Type B pancreatic cell (in vitro differentiated cells): ENCODE measurements around the gene SMG6. TPM values are rescaled to one million over a fixed set of nuclear protein-coding genes. Genes with fewer than 3 reads are reported as not detected.
"Not testable (repeated sequence)": the region's sequence is repeated elsewhere in the genome, so short reads cannot be mapped to it uniquely, and the experiment has no call there.

ENCODE experiments used
- DNase-seq: peaks from one replicate; pipeline ENCODE4 v3.0.0; 2021; ENCODE audit warnings: mixed read lengths; ENCODE audit not compliant: unreplicated experiment; ENCODE audit errors: extremely low spot score
- H3K27ac Mint-ChIP-seq: 2 replicates; pipeline ENCODE4 v1.8.0; 2021; ENCODE audit warnings: mild to moderate bottlenecking, mixed read lengths
- H3K27me3 Mint-ChIP-seq: 2 replicates; pipeline ENCODE4 v1.8.0; 2021; ENCODE audit warnings: mixed read lengths
- H3K36me3 Mint-ChIP-seq: 2 replicates; pipeline ENCODE4 v1.8.0; 2021; ENCODE audit warnings: mixed read lengths
- H3K4me1 Mint-ChIP-seq: one replicate; pipeline ENCODE4 v1.8.0; 2021; ENCODE audit warnings: mixed read lengths; ENCODE audit not compliant: unreplicated experiment
- H3K4me3 Mint-ChIP-seq: 2 replicates; pipeline ENCODE4 v1.8.0; 2021; ENCODE audit warnings: mild to moderate bottlenecking, mixed read lengths
- H3K9me3 Mint-ChIP-seq: 2 replicates; pipeline ENCODE4 v1.8.0; 2021; ENCODE audit warnings: mixed read lengths
- CTCF ChIP-seq: fragments of 200-600 bp; sonication (generic); conservative IDR thresholded peaks from 2 replicates; pipeline ENCODE4 v1.5.0; 2021; ENCODE audit warnings: antibody characterized with exemption, mild to moderate bottlenecking
- total RNA-seq: library from RNA; stranded (reverse); gene quantifications from 2 replicates; pipeline ENCODE4 v1.2.1, GENCODE V29; 2021; ENCODE audit warnings: low replicate concordance

The SMG6 gene
- total RNA-seq, 1 donor from 2014 or later: 39.0 TPM

- peaks cover 9% of the 10 kb centered on the region for H3K4me1 Mint-ChIP-seq
- peaks cover 14% of the 10 kb centered on the region for H3K36me3 Mint-ChIP-seq
- H3K27me3 Mint-ChIP-seq: no peaks in the 10 kb centered on the region
- no peak overlapping the region for H3K4me3 Mint-ChIP-seq
- no peak for DNase-seq
- H3K27ac Mint-ChIP-seq: no peak overlapping the region
- H3K9me3 Mint-ChIP-seq: no peaks in the 10 kb centered on the region
- TF ChIP-seq CTCF: no peak
Observed at GRCh38 chr17:2264067-2264860, 39.3 kb downstream of the SMG6 start.

GRCh38 chr17:2263183-2264066, 40.2 kb downstream of the SMG6 start:
- Mint-ChIP-seq H3K27me3 (no peaks in the 10 kb centered on the region), H3K4me1 (peaks cover 9% of the 10 kb centered on the region), H3K9me3 (no peaks in the 10 kb centered on the region), H3K27ac (no peak overlapping the region), H3K36me3 (peaks cover 14% of the 10 kb centered on the region), H3K4me3 (no peak overlapping the region)
- DNase-seq: no peak
- TF ChIP-seq CTCF: no peak

GRCh38 chr17:2262135-2262587, 41.4 kb downstream of the SMG6 start:
- no peak overlapping the region for H3K27ac Mint-ChIP-seq
- H3K27me3 Mint-ChIP-seq: no peaks in the 10 kb centered on the region
- H3K9me3 Mint-ChIP-seq: no peaks in the 10 kb centered on the region
- DNase-seq: no peak
- peaks cover 9% of the 10 kb centered on the region for H3K4me1 Mint-ChIP-seq
- no peak for TF ChIP-seq CTCF
- no peak overlapping the region for H3K4me3 Mint-ChIP-seq
- peaks cover 14% of the 10 kb centered on the region for H3K36me3 Mint-ChIP-seq

- Mint-ChIP-seq H3K36me3 (peaks cover 19% of the 10 kb centered on the region), H3K9me3 (no peaks in the 10 kb centered on the region), H3K4me3 (no peak overlapping the region), H3K4me1 (peaks cover 9% of the 10 kb centered on the region), H3K27ac (no peak overlapping the region), H3K27me3 (no peaks in the 10 kb centered on the region)
- TF ChIP-seq CTCF: no peak
- DNase-seq: no peak
Observed at GRCh38 chr17:2259769-2260536, 43.6 kb downstream of the SMG6 start.

GRCh38 chr17:2258830-2259229, 44.8 kb downstream of the SMG6 start:
- not testable (repeated sequence) for H3K27ac Mint-ChIP-seq, H3K9me3 Mint-ChIP-seq, H3K4me1 Mint-ChIP-seq, H3K27me3 Mint-ChIP-seq, DNase-seq, H3K4me3 Mint-ChIP-seq
- H3K36me3 Mint-ChIP-seq: peaks cover 26% of the 10 kb centered on the region
